Liver (tissue), 9 donors: Measurements from ENCODE around the gene CNOT10. TPM values are rescaled to one million over a fixed set of nuclear protein-coding genes. Genes with fewer than 3 reads are reported as not detected.

Experiments
- DNase-seq: peaks from one replicate; pipeline ENCODE4 v3.0.0-alpha.2; 2017; ENCODE audit warnings: low spot score
- H3K27ac ChIP-seq, 2 donors: one replicate each; pipeline ENCODE4 v1.7.0; 2013; ENCODE audit warnings: inconsistent platforms in 2 of 2, low read length in 2 of 2, control low read depth in 1 of 2, low read depth in 1 of 2, mild to moderate bottlenecking in 1 of 2
- H3K27me3 ChIP-seq, 4 donors: one replicate each; pipeline versions ENCODE4 v1.6.1 to v1.7.0; 2013; ENCODE audit warnings: low read length in 3 of 4, inconsistent platforms in 1 of 4, mild to moderate bottlenecking in 1 of 4, moderate library complexity in 1 of 4; ENCODE audit not compliant: control insufficient read depth in 4 of 4, insufficient read depth in 4 of 4
- H3K36me3 ChIP-seq, 4 donors: one replicate each; pipeline versions ENCODE4 v1.6.1 to v1.7.0; 2013; ENCODE audit warnings: low read length in 3 of 4, mild to moderate bottlenecking in 3 of 4, low read depth in 1 of 4, moderate library complexity in 1 of 4; ENCODE audit not compliant: control insufficient read depth in 4 of 4, insufficient read depth in 3 of 4
- H3K4me1 ChIP-seq, 4 donors: one replicate each; pipeline versions ENCODE4 v1.6.1 to v1.7.0; 2013; ENCODE audit warnings: low read length in 3 of 4, mild to moderate bottlenecking in 3 of 4, moderate library complexity in 1 of 4; ENCODE audit not compliant: control insufficient read depth in 4 of 4, insufficient read depth in 4 of 4
- H3K4me3 ChIP-seq, 3 donors: one replicate each; pipeline versions ENCODE4 v1.6.1 to v1.7.0; 2013; ENCODE audit warnings: low read length in 3 of 3, control low read depth in 1 of 3, low read depth in 1 of 3, mild to moderate bottlenecking in 1 of 3
- H3K9ac ChIP-seq, 2 donors: one replicate each; pipeline ENCODE4 v1.7.0; 2013; ENCODE audit warnings: low read length in 2 of 2, mild to moderate bottlenecking in 2 of 2, moderate library complexity in 2 of 2, control low read depth in 1 of 2, low read depth in 1 of 2
- H3K9me3 ChIP-seq, 4 donors: one replicate each; pipeline versions ENCODE4 v1.6.1 to v1.7.0; 2013; ENCODE audit warnings: low read length in 3 of 4; ENCODE audit not compliant: control insufficient read depth in 4 of 4
- EGR1 ChIP-seq, 2 donors: IDR thresholded peaks; 2 replicates each; pipeline ENCODE4 v1.6.1; 2016 to 2018; ENCODE audit warnings: antibody characterized with exemption in 2 of 2, low read depth in 2 of 2
- FOXA1 ChIP-seq: IDR thresholded peaks from 2 replicates; pipeline ENCODE4 v1.6.1; 2016; ENCODE audit warnings: antibody characterized with exemption
- FOXA2 ChIP-seq: IDR thresholded peaks from 2 replicates; pipeline ENCODE4 v1.6.1; 2016; ENCODE audit warnings: antibody characterized with exemption
- HNF4A ChIP-seq, 2 donors: conservative IDR thresholded peaks; 2 replicates each; pipeline ENCODE4 v1.6.1; 2016; ENCODE audit warnings: antibody characterized with exemption in 2 of 2, mild to moderate bottlenecking in 2 of 2
- HNF4G ChIP-seq: IDR thresholded peaks from 2 replicates; pipeline ENCODE4 v1.6.1; 2016; ENCODE audit warnings: antibody characterized with exemption
- JUND ChIP-seq, 2 donors: IDR thresholded peaks; 2 replicates each; pipeline ENCODE4 v1.6.1; 2016; ENCODE audit warnings: antibody characterized with exemption in 2 of 2
- NR2F2 ChIP-seq: IDR thresholded peaks from 2 replicates; pipeline ENCODE4 v1.6.1; 2016; ENCODE audit warnings: antibody characterized with exemption
- RAD21 ChIP-seq, 2 donors: IDR thresholded peaks; 2 replicates each; pipeline ENCODE4 v1.6.1; 2016; ENCODE audit warnings: antibody characterized with exemption in 2 of 2, mild to moderate bottlenecking in 2 of 2
- RXRA ChIP-seq, 2 donors: IDR thresholded peaks; 2 replicates each; pipeline ENCODE4 v1.6.1; 2017 to 2018; ENCODE audit warnings: antibody characterized with exemption in 2 of 2, mild to moderate bottlenecking in 1 of 2
- SP1 ChIP-seq: IDR thresholded peaks from 2 replicates; pipeline ENCODE4 v1.6.1; 2018; ENCODE audit warnings: antibody characterized with exemption, mild to moderate bottlenecking
- TAF1 ChIP-seq: conservative IDR thresholded peaks from 2 replicates; pipeline ENCODE4 v1.6.1; 2016; ENCODE audit warnings: antibody characterized with exemption, mild to moderate bottlenecking
- YY1 ChIP-seq: IDR thresholded peaks from 2 replicates; pipeline ENCODE4 v1.6.1; 2016; ENCODE audit warnings: antibody characterized with exemption, mild to moderate bottlenecking
- WGBS: extraction: QIAGEN DNeasy Blood & Tissue Kit; methylation state at CpG from one replicate; pipeline ENCODE4 v1.1.7; 2013; 5-methylcytosine and 5-hydroxymethylcytosine counted together
- polyA plus RNA-seq, 2 donors: library from polyadenylated mRNA; stranded (reverse) in 1 of 2; unstranded in 1 of 2; fragments of 200-250 nt in 1 of 2; fragments of >200 nt in 1 of 2; fragmentation: Nextera tagmentation in 1 of 2; extraction: Ambion mirVana in 1 of 2; gene quantifications; one replicate each; pipeline versions ENCODE4 v1.2.1 to v1.2.3, GENCODE V29; 2013 to 2015
- total RNA-seq, 2 donors: library from RNA; depleted of rRNA; stranded (reverse); fragments of >200 nt; gene quantifications; one replicate each; pipeline ENCODE4 v1.2.3, GENCODE V29; 2014
- TF ChIP-seq, protein P1 (sequence below): IDR thresholded peaks from 2 replicates; pipeline ENCODE4 v1.6.1; 2016; ENCODE audit warnings: antibody characterized with exemption
- TF ChIP-seq, protein P2 (sequence below): IDR thresholded peaks from 2 replicates; pipeline ENCODE4 v1.6.1; 2016; ENCODE audit warnings: antibody characterized with exemption
- TF ChIP-seq, protein P3 (sequence below): IDR thresholded peaks from 2 replicates; pipeline ENCODE4 v1.6.1; 2016; ENCODE audit warnings: antibody characterized with exemption, mild to moderate bottlenecking
- TF ChIP-seq, protein P4 (sequence below): fragments of 150-350 bp; IDR thresholded peaks from 2 replicates; pipeline ENCODE4 v1.5.1; 2017; ENCODE audit warnings: improper control_type of control experiment, low read depth, low read length; ENCODE audit not compliant: missing input control
- donor health status: healthy.
- donor health status: healthy.
- donor health status: healthy.
- donor health status: healthy.
- donor health status: healthy.

CNOT10 gene
- total and polyA plus RNA-seq, 4 donors: 6.7 to 19.6 (median 11.1) TPM

DNA sequence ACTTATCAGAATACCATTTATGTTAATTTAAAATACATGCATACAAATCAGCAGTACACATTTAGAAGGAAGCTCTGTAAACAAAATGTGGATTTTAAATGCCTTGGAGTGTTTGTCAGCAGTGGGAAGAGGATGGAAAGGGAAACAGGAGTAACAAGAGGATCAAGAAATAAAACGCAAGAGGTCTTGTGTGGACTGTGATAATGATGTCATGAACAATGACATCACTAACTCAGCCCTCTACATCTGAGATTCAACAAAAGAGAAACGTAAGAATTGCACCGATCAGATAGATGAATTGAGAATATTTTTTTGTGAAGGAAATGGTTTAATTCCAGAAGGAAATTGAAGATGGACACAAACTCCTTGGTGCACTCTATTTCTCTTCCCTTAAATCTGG is 44.0 kb upstream of the CNOT10 start:
- TF ChIP-seq, protein P1, sequence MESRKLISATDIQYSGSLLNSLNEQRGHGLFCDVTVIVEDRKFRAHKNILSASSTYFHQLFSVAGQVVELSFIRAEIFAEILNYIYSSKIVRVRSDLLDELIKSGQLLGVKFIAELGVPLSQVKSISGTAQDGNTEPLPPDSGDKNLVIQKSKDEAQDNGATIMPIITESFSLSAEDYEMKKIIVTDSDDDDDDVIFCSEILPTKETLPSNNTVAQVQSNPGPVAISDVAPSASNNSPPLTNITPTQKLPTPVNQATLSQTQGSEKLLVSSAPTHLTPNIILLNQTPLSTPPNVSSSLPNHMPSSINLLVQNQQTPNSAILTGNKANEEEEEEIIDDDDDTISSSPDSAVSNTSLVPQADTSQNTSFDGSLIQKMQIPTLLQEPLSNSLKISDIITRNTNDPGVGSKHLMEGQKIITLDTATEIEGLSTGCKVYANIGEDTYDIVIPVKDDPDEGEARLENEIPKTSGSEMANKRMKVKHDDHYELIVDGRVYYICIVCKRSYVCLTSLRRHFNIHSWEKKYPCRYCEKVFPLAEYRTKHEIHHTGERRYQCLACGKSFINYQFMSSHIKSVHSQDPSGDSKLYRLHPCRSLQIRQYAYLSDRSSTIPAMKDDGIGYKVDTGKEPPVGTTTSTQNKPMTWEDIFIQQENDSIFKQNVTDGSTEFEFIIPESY: no peak
- no peak for TF ChIP-seq HNF4G
- no peak for TF ChIP-seq FOXA1
- no peak for TF ChIP-seq SP1
- TF ChIP-seq, protein P2, sequence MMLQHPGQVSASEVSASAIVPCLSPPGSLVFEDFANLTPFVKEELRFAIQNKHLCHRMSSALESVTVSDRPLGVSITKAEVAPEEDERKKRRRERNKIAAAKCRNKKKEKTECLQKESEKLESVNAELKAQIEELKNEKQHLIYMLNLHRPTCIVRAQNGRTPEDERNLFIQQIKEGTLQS: no peak
- TF ChIP-seq JUND (IDR thresholded peaks at IDR 0.05): no peak
- no peak for TF ChIP-seq FOXA2
- TF ChIP-seq EGR1 (IDR thresholded peaks at IDR 0.05; ENCODE audit: low read depth in 2 of 2): no peak
- TF ChIP-seq TAF1: no peak
- H3K9ac ChIP-seq: no peak overlapping the region
- H3K4me1 ChIP-seq: no peaks in the 10 kb centered on the region
- no peaks in the 10 kb centered on the region for H3K36me3 ChIP-seq
- WGBS: 74% methylated on average over 3 of the region's 3 CpGs
- H3K9me3 ChIP-seq: no peaks in the 10 kb centered on the region
- H3K4me3 ChIP-seq: no peak overlapping the region
- DNase-seq: no peak
- peaks cover 0 to 3% (median 0%) of the 10 kb centered on the region in 4 donors for H3K27me3 ChIP-seq
- H3K27ac ChIP-seq: no peak overlapping the region

DNA sequence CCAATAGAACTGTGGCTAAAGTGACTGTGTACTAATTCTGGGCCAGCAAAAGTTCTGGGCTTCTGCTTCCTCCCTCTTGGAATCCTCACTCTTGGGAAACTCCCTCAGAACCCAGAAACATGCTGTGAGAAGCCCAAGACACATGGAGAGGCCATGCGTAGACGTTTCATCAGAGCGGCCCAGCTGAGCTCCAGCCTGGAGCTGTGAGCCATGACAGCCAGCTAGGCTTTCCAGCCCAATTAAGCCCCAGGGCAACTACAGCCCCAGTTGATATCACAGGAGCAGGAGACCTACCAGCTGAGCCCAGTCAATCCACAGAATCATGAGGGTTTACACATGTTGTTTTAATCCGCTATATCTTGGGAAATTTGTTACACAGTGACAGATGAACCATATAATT is 43.6 kb upstream of the CNOT10 start:
- H3K9ac ChIP-seq: no peak overlapping the region
- no peak for DNase-seq
- 89% methylated on average over 4 of the region's 4 CpGs for WGBS

More for the DNA sequence above, 43.6 kb upstream of the CNOT10 start:
- H3K36me3 ChIP-seq: no peaks in the 10 kb centered on the region
- peaks cover 0 to 3% (median 0%) of the 10 kb centered on the region in 4 donors for H3K27me3 ChIP-seq
- TF ChIP-seq SP1: no peak
- TF ChIP-seq, protein P3, sequence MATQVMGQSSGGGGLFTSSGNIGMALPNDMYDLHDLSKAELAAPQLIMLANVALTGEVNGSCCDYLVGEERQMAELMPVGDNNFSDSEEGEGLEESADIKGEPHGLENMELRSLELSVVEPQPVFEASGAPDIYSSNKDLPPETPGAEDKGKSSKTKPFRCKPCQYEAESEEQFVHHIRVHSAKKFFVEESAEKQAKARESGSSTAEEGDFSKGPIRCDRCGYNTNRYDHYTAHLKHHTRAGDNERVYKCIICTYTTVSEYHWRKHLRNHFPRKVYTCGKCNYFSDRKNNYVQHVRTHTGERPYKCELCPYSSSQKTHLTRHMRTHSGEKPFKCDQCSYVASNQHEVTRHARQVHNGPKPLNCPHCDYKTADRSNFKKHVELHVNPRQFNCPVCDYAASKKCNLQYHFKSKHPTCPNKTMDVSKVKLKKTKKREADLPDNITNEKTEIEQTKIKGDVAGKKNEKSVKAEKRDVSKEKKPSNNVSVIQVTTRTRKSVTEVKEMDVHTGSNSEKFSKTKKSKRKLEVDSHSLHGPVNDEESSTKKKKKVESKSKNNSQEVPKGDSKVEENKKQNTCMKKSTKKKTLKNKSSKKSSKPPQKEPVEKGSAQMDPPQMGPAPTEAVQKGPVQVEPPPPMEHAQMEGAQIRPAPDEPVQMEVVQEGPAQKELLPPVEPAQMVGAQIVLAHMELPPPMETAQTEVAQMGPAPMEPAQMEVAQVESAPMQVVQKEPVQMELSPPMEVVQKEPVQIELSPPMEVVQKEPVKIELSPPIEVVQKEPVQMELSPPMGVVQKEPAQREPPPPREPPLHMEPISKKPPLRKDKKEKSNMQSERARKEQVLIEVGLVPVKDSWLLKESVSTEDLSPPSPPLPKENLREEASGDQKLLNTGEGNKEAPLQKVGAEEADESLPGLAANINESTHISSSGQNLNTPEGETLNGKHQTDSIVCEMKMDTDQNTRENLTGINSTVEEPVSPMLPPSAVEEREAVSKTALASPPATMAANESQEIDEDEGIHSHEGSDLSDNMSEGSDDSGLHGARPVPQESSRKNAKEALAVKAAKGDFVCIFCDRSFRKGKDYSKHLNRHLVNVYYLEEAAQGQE: no peak
- TF ChIP-seq HNF4A (conservative IDR thresholded peaks at IDR 0.05): no peak
- no peak for TF ChIP-seq YY1
- no peak for TF ChIP-seq FOXA1
- no peak for TF ChIP-seq NR2F2
- no peak for TF ChIP-seq EGR1 (IDR thresholded peaks at IDR 0.05; ENCODE audit: low read depth in 2 of 2)
- no peak for TF ChIP-seq RXRA (IDR thresholded peaks at IDR 0.05)
- no peak for TF ChIP-seq RAD21 (IDR thresholded peaks at IDR 0.05)
- no peak for TF ChIP-seq HNF4G
- no peak for TF ChIP-seq TAF1
- TF ChIP-seq, protein P1: no peak
- TF ChIP-seq, protein P4, sequence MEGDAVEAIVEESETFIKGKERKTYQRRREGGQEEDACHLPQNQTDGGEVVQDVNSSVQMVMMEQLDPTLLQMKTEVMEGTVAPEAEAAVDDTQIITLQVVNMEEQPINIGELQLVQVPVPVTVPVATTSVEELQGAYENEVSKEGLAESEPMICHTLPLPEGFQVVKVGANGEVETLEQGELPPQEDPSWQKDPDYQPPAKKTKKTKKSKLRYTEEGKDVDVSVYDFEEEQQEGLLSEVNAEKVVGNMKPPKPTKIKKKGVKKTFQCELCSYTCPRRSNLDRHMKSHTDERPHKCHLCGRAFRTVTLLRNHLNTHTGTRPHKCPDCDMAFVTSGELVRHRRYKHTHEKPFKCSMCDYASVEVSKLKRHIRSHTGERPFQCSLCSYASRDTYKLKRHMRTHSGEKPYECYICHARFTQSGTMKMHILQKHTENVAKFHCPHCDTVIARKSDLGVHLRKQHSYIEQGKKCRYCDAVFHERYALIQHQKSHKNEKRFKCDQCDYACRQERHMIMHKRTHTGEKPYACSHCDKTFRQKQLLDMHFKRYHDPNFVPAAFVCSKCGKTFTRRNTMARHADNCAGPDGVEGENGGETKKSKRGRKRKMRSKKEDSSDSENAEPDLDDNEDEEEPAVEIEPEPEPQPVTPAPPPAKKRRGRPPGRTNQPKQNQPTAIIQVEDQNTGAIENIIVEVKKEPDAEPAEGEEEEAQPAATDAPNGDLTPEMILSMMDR: no peak
- TF ChIP-seq JUND (IDR thresholded peaks at IDR 0.05): no peak
- no peaks in the 10 kb centered on the region for H3K9me3 ChIP-seq
- no peaks in the 10 kb centered on the region for H3K4me1 ChIP-seq
- no peak overlapping the region for H3K27ac ChIP-seq
- no peak overlapping the region for H3K4me3 ChIP-seq
